C4-2B (cell line): Measurements from ENCODE around the gene CATSPERZ.

Experiments
- H3K27ac ChIP-seq: fragments of 450-650 bp; 2 replicates; pipeline ENCODE4 v1.5.1; 2017
- ZFX ChIP-seq: fragments of 450-650 bp; IDR thresholded peaks from 2 replicates; pipeline ENCODE4 v1.6.1; 2017
- TF ChIP-seq, protein P1 (sequence below): fragments of 450-650 bp; conservative IDR thresholded peaks from 2 replicates; pipeline ENCODE4 v1.5.1; 2017; ENCODE audit warnings: mild to moderate bottlenecking

Gene CATSPERZ

DNA sequence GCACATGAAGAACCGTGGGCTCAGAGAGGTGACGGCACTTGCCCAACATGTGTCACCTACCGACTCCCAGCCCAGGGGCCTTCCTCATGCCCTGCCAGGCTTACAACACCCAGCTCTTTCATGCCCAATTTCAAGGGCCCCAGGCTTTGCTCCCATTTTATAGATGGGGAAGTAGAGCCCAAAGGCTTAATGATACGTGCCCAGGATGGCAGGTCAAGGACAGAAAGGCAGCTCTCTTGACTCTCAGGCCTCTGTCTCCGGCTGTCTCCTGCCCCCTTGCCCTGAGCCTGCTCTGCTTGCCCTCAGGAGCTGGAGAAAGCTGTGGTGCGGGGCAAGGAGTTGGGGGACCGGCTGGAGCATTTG, 48.8 kb downstream of the CATSPERZ start:
- H3K27ac ChIP-seq = no peak overlapping the region
- TF ChIP-seq, protein P1, sequence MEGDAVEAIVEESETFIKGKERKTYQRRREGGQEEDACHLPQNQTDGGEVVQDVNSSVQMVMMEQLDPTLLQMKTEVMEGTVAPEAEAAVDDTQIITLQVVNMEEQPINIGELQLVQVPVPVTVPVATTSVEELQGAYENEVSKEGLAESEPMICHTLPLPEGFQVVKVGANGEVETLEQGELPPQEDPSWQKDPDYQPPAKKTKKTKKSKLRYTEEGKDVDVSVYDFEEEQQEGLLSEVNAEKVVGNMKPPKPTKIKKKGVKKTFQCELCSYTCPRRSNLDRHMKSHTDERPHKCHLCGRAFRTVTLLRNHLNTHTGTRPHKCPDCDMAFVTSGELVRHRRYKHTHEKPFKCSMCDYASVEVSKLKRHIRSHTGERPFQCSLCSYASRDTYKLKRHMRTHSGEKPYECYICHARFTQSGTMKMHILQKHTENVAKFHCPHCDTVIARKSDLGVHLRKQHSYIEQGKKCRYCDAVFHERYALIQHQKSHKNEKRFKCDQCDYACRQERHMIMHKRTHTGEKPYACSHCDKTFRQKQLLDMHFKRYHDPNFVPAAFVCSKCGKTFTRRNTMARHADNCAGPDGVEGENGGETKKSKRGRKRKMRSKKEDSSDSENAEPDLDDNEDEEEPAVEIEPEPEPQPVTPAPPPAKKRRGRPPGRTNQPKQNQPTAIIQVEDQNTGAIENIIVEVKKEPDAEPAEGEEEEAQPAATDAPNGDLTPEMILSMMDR = no peak
- no peak for TF ChIP-seq ZFX

DNA sequence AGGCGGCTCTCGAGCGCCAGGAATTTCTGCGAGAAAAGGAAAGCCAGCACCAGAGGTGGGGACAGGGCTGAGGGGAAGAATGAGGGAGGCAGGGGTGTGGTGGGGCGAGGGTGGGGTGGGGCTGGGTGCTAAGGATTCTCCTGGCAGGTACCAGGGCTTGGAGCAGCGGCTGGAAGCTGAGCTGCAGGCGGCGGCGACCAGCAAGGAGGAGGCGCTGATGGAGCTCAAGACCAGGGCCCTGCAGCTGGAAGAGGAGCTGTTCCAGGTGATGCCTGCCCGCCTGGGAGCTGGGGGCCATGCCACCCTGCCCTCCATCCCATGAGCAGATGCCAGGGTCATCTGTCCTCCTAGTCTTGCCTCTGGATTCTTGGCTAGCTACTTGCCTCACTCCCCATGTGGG, 49.2 kb downstream of the CATSPERZ start:
- TF ChIP-seq, protein P1 = no peak
- no peak for TF ChIP-seq ZFX
- no peak overlapping the region for H3K27ac ChIP-seq

DNA sequence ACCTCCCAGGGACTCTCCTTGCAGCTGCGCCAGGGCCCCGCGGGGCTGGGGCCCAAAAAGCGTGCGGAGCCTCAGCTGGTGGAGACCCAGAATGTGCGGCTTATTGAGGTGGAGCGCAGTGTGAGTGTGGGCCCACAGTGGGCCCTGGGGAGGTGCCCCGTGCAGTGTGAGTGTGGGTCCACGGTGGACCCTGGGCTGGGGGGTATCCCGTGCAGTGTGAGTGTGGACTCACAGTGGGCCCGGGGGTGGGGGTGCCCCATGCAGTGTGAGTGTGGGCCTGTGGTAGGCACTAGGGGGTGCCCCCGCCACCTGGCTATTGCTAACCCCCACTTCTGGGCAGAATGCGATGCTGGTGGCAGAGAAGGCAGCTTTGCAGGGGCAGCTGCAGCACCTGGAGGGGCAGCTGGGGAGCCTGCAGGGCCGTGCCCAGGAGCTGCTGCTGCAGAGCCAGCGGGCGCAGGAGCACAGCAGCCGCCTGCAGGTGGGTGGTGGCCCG, 51.0 kb downstream of the CATSPERZ start:
- TF ChIP-seq, protein P1 = no peak
- TF ChIP-seq ZFX = no peak
- H3K27ac ChIP-seq = no peak overlapping the region

DNA sequence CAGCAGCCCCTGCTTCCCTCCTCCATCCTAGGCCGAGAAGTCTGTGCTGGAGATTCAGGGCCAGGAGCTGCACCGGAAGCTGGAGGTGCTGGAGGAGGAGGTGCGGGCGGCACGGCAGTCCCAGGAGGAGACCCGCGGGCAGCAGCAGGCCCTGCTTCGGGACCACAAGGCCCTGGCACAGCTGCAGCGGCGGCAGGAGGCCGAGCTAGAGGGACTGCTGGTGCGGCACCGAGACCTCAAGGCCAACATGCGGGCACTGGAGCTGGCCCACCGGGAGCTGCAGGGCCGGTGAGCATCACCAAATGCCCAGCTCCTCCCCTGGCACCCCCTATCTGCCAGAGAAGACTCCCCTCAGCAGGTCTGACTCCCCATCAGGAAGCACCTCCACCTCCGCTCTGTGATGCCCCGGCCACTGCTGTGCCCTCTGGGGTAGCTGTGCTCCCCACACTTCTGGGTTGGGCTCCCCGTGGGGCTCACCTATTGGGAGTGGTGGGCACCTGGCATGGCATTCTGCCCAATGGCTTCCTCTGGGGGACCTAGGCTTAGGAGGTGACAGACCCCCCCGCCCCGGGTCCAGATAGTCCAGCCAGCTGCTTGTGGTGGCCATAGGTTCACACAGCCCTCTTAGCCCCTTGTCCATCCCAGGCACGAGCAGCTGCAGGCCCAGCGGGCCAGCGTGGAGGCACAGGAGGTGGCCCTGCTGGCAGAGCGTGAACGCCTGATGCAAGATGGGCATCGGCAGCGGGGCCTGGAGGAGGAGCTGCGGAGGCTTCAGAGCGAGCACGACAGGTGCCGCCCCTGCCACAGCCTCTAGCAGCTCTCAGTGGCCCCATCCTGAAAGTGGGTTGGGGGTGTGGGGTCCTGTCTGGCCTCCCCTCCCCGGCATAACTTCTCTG, 52.2 kb downstream of the CATSPERZ start:
- H3K27ac ChIP-seq = no peak overlapping the region
- TF ChIP-seq, protein P1 = no peak
- no peak for TF ChIP-seq ZFX

DNA sequence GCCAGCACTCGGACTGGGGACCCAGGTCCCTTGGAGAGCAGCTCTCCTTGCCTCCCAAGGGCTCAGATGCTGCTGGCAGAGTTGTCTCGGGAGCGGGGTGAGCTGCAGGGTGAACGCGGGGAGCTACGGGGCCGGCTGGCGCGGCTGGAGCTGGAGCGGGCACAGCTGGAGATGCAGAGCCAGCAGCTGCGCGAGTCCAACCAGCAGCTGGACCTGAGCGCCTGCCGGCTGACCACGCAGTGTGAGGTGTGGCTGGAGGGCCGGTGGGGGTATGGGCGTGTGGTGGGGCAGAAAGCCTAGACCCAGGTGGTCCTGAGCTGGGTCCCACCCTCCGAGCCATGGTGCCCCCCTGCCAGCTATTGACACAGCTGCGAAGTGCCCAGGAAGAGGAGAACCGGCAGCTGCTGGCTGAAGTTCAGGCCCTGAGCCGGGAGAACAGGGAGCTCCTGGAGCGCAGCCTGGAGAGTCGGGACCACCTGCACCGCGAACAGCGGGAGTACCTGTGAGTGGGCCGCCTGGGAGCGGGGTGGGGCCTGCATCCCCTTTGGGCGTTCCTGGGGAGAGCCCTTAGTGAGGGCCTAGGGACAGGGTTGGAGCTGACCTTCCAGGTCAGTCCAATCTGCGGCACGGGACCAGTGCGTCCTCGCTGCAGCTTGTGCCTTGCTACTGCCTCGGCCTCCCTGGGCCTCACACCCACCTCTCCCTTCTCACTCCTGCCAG, 53.0 kb downstream of the CATSPERZ start:
- TF ChIP-seq, protein P1 = no peak
- TF ChIP-seq ZFX = no peak
- no peak overlapping the region for H3K27ac ChIP-seq

DNA sequence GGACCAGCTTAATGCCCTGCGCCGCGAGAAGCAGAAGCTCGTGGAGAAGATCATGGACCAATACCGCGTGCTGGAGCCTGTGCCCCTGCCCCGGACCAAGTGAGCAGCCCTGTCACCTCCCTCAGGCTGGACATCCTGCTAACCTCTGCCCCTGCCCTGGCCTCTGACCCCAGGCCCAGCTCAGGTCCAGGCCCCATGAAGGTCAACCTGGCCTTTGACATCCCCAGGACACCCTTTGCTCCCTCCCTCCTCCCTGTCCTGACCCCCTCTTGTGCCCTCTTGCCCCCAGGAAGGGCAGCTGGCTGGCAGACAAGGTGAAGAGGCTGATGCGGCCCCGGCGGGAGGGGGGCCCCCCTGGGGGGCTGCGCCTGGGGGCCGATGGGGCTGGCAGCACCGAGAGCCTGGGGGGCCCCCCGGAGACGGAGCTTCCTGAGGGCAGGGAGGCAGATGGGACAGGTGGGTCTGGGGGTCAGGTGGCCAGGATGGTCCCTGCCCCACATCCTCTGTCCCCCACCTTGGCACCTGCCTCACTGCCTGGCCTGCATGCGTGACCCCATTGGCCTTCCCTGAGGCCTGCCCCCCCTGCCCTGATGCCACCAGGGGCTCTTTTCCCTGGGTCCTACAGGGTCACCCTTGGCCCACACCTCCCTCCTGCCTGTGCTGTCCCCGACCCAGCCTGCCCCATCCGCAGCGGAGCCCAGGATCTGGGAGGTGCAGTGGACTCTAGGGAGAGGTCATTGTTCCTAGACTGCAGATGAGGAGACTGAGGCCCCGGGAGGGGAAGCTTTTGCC, 53.8 kb downstream of the CATSPERZ start:
- H3K27ac ChIP-seq = no peak overlapping the region; the same call in 1 of the 2 replicates
- no peak for TF ChIP-seq ZFX
- TF ChIP-seq, protein P1 = no peak
